PC-3 (cell line): Measurements from ENCODE around the gene LRRC71. TPM values are rescaled to one million over a fixed set of nuclear protein-coding genes. Genes with fewer than 3 reads are reported as not detected.

ENCODE experiments used
- ATAC-seq: fragments of 200-7000 bp; cut with Tn5 transposase; 2 replicates; pipeline ENCODE4 v1.9.1; 2020; ENCODE audit warnings: mild to moderate bottlenecking, moderate library complexity
- BruUV-seq: library from RNA; stranded (reverse); fragments of 400-500 nt; replicated peaks from 2 replicates; lab custom pipeline; 2021; lab: Mats Ljungman, UMichigan
- CTCF ChIA-PET: fragments of 300-600 bp; sonication (Branson Sonifier 250); formaldehyde crosslinking; loops from one replicate; lab custom pipeline; 2022; ENCODE audit warnings: antibody characterized with exemption; lab: Charles Lee
- POLR2A ChIA-PET: fragments of 300-600 bp; sonication (Branson Sonifier 250); formaldehyde crosslinking; loops from one replicate; lab custom pipeline; 2022; ENCODE audit warnings: antibody characterized with exemption; ENCODE audit not compliant: unreplicated experiment; lab: Charles Lee
- DNase-seq: peaks from one replicate; pipeline ENCODE4 v3.0.0-alpha.2; 2015
- H2AFZ ChIP-seq: fragments of 300-600 bp; sonication (generic); 2 replicates; pipeline ENCODE4 v1.6.0; 2016; ENCODE audit warnings: antibody characterized with exemption, low read length
- H3F3A ChIP-seq: fragments of 300-600 bp; sonication (generic); one replicate; pipeline ENCODE4 v1.6.0; 2017; ENCODE audit warnings: antibody characterized with exemption, low read length, control low read depth, mild to moderate bottlenecking; ENCODE audit not compliant: unreplicated experiment
- H3K27ac ChIP-seq: fragments of 300-600 bp; sonication (generic); 2 replicates; pipeline ENCODE4 v1.5.1; 2016; ENCODE audit warnings: mild to moderate bottlenecking, low read length
- H3K27me3 ChIP-seq: fragments of 300-600 bp; sonication (generic); 2 replicates; pipeline ENCODE4 v1.6.1; 2016; ENCODE audit warnings: low read length, mixed read lengths
- H3K36me3 ChIP-seq: fragments of 300-600 bp; sonication (generic); 2 replicates; pipeline ENCODE4 v1.6.1; 2016; ENCODE audit warnings: low read depth, mixed run types, low read length, mixed read lengths
- H3K4me1 ChIP-seq: fragments of 300-600 bp; sonication (generic); 2 replicates; pipeline ENCODE4 v1.5.1; 2016; ENCODE audit warnings: low read length; ENCODE audit not compliant: insufficient read depth
- H3K4me2 ChIP-seq: fragments of 300-600 bp; sonication (generic); 2 replicates; pipeline ENCODE4 v1.6.0; 2016; ENCODE audit warnings: low read length
- H3K4me3 ChIP-seq: fragments of 300-600 bp; sonication (generic); 2 replicates; pipeline ENCODE4 v1.5.1; 2016; ENCODE audit warnings: mild to moderate bottlenecking, low read length, mixed read lengths
- H3K79me2 ChIP-seq: fragments of 300-600 bp; sonication (generic); 2 replicates; pipeline ENCODE4 v1.6.1; 2017; ENCODE audit warnings: low read length, mixed read lengths
- H3K9ac ChIP-seq: fragments of 300-600 bp; sonication (generic); 2 replicates; pipeline ENCODE4 v1.6.0; 2016; ENCODE audit warnings: mild to moderate bottlenecking, low read length
- H3K9me2 ChIP-seq: fragments of 300-600 bp; sonication (generic); replicated peaks from 2 replicates; pipeline ENCODE4 v1.6.1; 2016; ENCODE audit warnings: mixed run types, low read length, mixed read lengths
- H3K9me3 ChIP-seq: fragments of 300-600 bp; sonication (generic); 2 replicates; pipeline ENCODE4 v1.6.1; 2016; ENCODE audit warnings: low read length, mixed read lengths
- H4K20me1 ChIP-seq: fragments of 300-600 bp; sonication (generic); 2 replicates; pipeline ENCODE4 v1.6.1; 2016; ENCODE audit warnings: low read length, mixed read lengths
- CTCF ChIP-seq: fragments of 300-600 bp; sonication (generic); conservative IDR thresholded peaks from 2 replicates; pipeline ENCODE4 v1.5.1; 2017; ENCODE audit warnings: antibody characterized with exemption, low read depth, mild to moderate bottlenecking, low read length
- EZH2 ChIP-seq: fragments of 300-600 bp; sonication (generic); IDR thresholded peaks from one replicate; pipeline ENCODE4 v1.6.1; 2017; ENCODE audit warnings: antibody characterized with exemption, mild to moderate bottlenecking, low read length; ENCODE audit not compliant: unreplicated experiment
- EZH2phosphoT487 ChIP-seq: fragments of 300-600 bp; sonication (generic); IDR thresholded peaks from 2 replicates; pipeline ENCODE4 v1.6.1; 2018; ENCODE audit warnings: mild to moderate bottlenecking, antibody characterized with exemption, low read length, borderline replicate concordance
- intact Hi-C: fragments of 100-400 bp; cut with micrococcal nuclease; formaldehyde crosslinking; loops from 2 replicates; pipeline ENCODE4 v1.9.0; 2023
- total RNA-seq: library from RNA; depleted of rRNA; stranded (reverse); fragments of >200 nt; gene quantifications from 2 replicates; pipeline ENCODE4 v1.2.3, GENCODE V29; 2014

The LRRC71 gene
- total RNA-seq, 1 experiment from 2014 or later = 0.11 TPM

GRCh38 chr1:156885314-156885713 lies 35.1 kb upstream of the LRRC71 start:
- no peak for DNase-seq
- no peaks in the 10 kb centered on the region for H3F3A ChIP-seq
- no peaks in the 10 kb centered on the region for H3K4me1 ChIP-seq
- no peaks in the 10 kb centered on the region for H3K27me3 ChIP-seq
- intact Hi-C loops = no loop called here
- no peaks in the 10 kb centered on the region for H3K9me2 ChIP-seq
- H3K79me2 ChIP-seq = no peaks in the 10 kb centered on the region
- BruUV-seq = no TSS peak
- H2AFZ ChIP-seq = no peak overlapping the region
- H3K27ac ChIP-seq = no peak overlapping the region
- H3K9ac ChIP-seq = no peak overlapping the region
- TF ChIP-seq CTCF (no peak), EZH2phosphoT487 (no peak), EZH2 (no peak)
- ATAC-seq = no peak
- H3K4me3 ChIP-seq = no peak overlapping the region
- ChIA-PET POLR2A (no interaction called here), CTCF (interaction anchor here (0.6 to 0.8 kb wide), 3 partner anchors 37 to 204 kb away, joined by 3 to 4 read pairs (median 3); partner anchors contain the start of gene CRABP2)
- H3K36me3 ChIP-seq = no peaks in the 10 kb centered on the region
- no peaks in the 10 kb centered on the region for H4K20me1 ChIP-seq
- no peak overlapping the region for H3K4me2 ChIP-seq
- H3K9me3 ChIP-seq = no peaks in the 10 kb centered on the region

GRCh38 chr1:156885880-156886355 lies 34.5 kb upstream of the LRRC71 start:
- Histone ChIP-seq H3K4me1 (no peaks in the 10 kb centered on the region), H2AFZ (no peak overlapping the region), H3K4me2 (no peak overlapping the region), H4K20me1 (no peaks in the 10 kb centered on the region), H3K9me2 (no peaks in the 10 kb centered on the region), H3K9ac (no peak overlapping the region), H3K4me3 (no peak overlapping the region), H3K27me3 (no peaks in the 10 kb centered on the region), H3K9me3 (no peaks in the 10 kb centered on the region), H3K36me3 (no peaks in the 10 kb centered on the region), H3K79me2 (no peaks in the 10 kb centered on the region), H3F3A (no peaks in the 10 kb centered on the region), H3K27ac (no peak overlapping the region)
- ChIA-PET POLR2A (no interaction called here), CTCF (interaction anchor here (0.6 to 0.8 kb wide), 2 partner anchors 38 to 205 kb away, joined by 3 read pairs; no protein-coding TSS in a partner anchor)
- intact Hi-C loops = no loop called here
- BruUV-seq = no TSS peak
- ATAC-seq (no peak), DNase-seq (no peak)
- TF ChIP-seq CTCF = no peak
- TF ChIP-seq EZH2 = no peak
- no peak for TF ChIP-seq EZH2phosphoT487

- ChIA-PET POLR2A (no interaction called here), CTCF (interaction anchor here (0.6 kb wide), 1 partner anchor 197 kb away, joined by 6 read pairs; no protein-coding TSS in a partner anchor)
- no peak for DNase-seq
- H4K20me1 ChIP-seq = no peaks in the 10 kb centered on the region
- TF ChIP-seq EZH2 (no peak), CTCF (no peak), EZH2phosphoT487 (no peak)
- no peaks in the 10 kb centered on the region for H3K4me1 ChIP-seq
- no peaks in the 10 kb centered on the region for H3K36me3 ChIP-seq
- no TSS peak for BruUV-seq
- ATAC-seq = no peak
- no peaks in the 10 kb centered on the region for H3K9me3 ChIP-seq
- H3K79me2 ChIP-seq = no peaks in the 10 kb centered on the region
- no peak overlapping the region for H3K9ac ChIP-seq
- no peaks in the 10 kb centered on the region for H3F3A ChIP-seq
- no peak overlapping the region for H3K4me2 ChIP-seq
- H3K27ac ChIP-seq = no peak overlapping the region
- intact Hi-C loops = no loop called here
- no peak overlapping the region for H3K4me3 ChIP-seq
- H3K27me3 ChIP-seq = no peaks in the 10 kb centered on the region
- H2AFZ ChIP-seq = no peak overlapping the region
- no peaks in the 10 kb centered on the region for H3K9me2 ChIP-seq
Measured at GRCh38 chr1:156886583-156887281, 33.7 kb upstream of the LRRC71 start.
